ENCODE measurements around the gene NRSN2. TPM values are rescaled to one million over a fixed set of nuclear protein-coding genes. Genes with fewer than 3 reads are reported as not detected.
A peak's percentile ranks its signal among the peaks of the same experiment; 100 is the strongest.

The NRSN2 gene, protein sequence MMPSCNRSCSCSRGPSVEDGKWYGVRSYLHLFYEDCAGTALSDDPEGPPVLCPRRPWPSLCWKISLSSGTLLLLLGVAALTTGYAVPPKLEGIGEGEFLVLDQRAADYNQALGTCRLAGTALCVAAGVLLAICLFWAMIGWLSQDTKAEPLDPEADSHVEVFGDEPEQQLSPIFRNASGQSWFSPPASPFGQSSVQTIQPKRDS
- total RNA-seq (2014; rRNA removed; shearing (Covaris generic)): 31.6 and 48.5 TPM in 2 replicates

DNA sequence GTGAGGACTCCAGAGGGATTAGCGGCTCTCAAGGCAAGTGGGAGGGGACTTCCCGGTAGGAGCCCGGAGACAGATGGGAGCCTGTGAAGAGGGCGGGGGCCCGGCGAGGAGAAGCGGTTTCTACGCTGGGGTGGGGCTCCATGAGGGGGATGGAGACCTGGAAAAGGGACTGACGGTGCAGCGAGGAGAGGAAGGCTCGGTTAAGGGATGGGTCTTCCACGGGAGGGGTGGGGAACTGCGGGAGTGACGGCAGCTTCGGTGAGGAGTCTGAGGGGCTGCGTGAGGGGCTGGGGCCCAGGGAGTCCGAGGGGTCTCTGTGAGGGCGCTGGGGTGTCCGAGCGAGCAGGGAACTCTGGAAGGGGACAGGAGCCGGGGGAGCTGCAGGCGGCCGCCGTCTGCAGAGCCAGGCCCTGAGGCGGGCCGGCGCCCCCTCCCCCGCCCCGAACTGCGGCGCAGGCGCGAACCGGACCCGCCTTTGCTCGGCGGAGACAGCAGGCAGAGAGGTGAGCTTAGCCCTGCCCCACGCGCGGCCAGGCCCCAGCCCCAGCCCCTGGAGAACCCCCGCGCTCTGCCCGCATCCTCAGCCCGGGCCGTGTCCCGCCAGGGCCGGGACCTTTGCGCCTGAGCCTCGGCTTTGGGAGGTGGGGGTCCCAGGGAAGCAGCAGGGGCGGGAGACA is at the start of gene NRSN2:
Gene NRSN2 (plus strand): TSS at position 472 of the 677 bp plus-strand sequence. CDS start 2,533 bp downstream, outside the sequence.
- peak; percentile 96 for DNase-seq
- no peaks in the 10 kb centered on the region; the same call in 1 of the 2 replicates for H3K36me3 ChIP-seq (replicated peaks; ENCODE audit: control insufficient read depth, insufficient read depth, low read length)
- H3K4me3 ChIP-seq (ENCODE audit: insufficient read depth, low read depth, low read length): peak within 1 kb of the TSS; percentile 80
- no peaks in the 10 kb centered on the region; the same call in 1 of the 2 replicates for H3K27me3 ChIP-seq (ENCODE audit: control insufficient read depth, insufficient read depth, low read length)

DNA sequence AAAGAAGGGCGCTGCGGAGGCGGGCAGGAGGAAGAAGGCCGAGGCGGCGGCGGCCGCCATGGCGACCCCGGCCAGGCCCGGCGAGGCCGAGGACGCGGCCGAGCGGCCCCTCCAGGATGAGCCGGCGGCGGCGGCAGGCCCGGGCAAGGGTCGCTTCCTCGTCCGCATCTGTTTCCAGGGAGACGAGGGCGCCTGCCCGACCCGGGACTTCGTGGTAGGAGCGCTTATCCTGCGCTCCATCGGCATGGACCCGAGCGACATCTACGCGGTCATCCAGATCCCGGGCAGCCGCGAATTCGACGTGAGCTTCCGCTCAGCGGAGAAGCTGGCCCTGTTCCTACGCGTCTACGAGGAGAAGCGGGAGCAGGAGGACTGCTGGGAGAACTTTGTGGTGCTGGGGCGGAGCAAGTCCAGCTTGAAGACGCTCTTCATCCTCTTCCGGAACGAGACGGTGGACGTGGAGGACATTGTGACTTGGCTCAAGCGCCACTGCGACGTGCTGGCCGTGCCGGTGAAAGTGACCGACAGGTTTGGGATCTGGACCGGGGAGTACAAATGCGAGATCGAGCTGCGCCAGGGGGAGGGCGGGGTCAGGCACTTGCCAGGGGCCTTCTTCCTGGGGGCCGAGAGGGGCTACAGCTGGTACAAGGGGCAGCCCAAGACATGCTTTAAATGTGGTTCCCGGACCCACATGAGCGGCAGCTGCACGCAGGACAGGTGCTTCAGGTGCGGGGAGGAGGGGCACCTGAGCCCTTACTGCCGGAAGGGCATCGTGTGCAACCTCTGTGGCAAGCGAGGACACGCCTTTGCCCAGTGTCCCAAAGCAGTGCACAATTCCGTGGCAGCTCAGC is 48.8 kb upstream of the NRSN2 start:
- DNase-seq: peak; percentile 71

DNA sequence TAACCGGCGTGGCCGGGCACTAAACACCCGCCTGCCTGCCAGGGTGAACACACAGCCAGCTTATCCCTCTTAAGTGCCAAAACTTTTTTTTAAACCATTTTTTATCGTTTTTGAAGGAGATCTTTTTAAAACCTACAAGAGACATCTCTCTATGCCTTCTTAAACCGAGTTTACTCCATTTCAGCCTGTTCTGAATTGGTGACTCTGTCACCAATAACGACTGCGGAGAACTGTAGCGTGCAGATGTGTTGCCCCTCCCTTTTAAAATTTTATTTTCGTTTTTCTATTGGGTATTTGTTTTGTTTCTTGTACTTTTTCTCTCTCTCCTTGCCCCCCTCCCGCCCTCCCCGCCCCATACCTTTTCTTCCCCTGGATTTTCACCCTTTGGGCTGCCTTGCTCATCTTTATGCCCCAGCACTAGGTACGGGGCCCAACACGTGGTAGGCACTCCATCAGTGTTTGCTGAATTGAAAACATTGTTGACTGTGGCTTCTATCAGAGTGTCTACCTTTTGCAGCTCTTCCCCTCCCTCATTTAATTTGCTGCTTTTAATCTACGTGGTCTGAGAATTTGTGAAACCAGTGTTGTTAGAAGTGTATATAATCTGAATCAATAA is 48.0 kb upstream of the NRSN2 start:
- H3K36me3 ChIP-seq (replicated peaks; ENCODE audit: control insufficient read depth, insufficient read depth, low read length): no peaks in the 10 kb centered on the region
- no peak for DNase-seq
- H3K4me3 ChIP-seq (ENCODE audit: insufficient read depth, low read depth, low read length): peak overlapping the region; percentile 66
- H3K27me3 ChIP-seq (ENCODE audit: control insufficient read depth, insufficient read depth, low read length): peaks cover 3% of the 10 kb centered on the region

More for the DNA sequence above, 48.8 kb upstream of the NRSN2 start:
- Histone ChIP-seq H3K36me3 (replicated peaks; ENCODE audit: control insufficient read depth, insufficient read depth, low read length) (no peaks in the 10 kb centered on the region), H3K27me3 (ENCODE audit: control insufficient read depth, insufficient read depth, low read length) (peaks cover 3% of the 10 kb centered on the region), H3K4me3 (ENCODE audit: insufficient read depth, low read depth, low read length) (peak overlapping the region; percentile 66)

DNA sequence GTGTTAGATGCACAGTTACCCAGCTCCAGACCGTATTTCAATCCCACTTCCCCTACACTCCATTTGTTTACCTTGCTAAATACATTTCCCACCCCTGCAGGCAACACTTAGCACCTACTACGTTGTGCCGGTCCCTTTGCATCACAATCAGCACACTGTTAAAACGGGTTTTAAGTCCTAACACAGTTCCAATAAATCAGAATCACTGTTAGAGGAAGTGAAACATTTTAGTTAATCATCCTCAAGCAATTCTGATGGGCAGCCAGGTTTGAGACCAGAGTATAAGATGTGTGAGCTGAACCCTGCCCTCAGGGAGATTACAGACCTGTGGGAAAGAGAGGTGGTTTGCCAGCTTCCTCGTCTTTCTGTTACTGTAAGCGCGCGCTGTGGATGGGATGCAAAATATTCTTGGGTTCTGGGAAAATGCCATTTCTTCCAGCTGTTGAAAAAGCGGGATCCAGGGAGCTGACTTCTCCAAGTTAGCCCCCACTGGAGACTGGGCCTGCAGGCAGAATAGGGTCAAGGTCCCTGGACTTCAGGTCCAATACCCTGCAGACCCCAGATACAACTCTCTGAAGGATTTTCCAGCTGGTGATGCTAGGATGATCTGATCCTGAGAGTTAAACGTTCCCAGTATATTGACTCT is 46.4 kb upstream of the NRSN2 start:
- peaks cover 3% of the 10 kb centered on the region for H3K27me3 ChIP-seq (ENCODE audit: control insufficient read depth, insufficient read depth, low read length)
- no peaks in the 10 kb centered on the region for H3K36me3 ChIP-seq (replicated peaks; ENCODE audit: control insufficient read depth, insufficient read depth, low read length)
- DNase-seq: peak; percentile 51
- peak overlapping the region; percentile 66 for H3K4me3 ChIP-seq (ENCODE audit: insufficient read depth, low read depth, low read length)

DNA sequence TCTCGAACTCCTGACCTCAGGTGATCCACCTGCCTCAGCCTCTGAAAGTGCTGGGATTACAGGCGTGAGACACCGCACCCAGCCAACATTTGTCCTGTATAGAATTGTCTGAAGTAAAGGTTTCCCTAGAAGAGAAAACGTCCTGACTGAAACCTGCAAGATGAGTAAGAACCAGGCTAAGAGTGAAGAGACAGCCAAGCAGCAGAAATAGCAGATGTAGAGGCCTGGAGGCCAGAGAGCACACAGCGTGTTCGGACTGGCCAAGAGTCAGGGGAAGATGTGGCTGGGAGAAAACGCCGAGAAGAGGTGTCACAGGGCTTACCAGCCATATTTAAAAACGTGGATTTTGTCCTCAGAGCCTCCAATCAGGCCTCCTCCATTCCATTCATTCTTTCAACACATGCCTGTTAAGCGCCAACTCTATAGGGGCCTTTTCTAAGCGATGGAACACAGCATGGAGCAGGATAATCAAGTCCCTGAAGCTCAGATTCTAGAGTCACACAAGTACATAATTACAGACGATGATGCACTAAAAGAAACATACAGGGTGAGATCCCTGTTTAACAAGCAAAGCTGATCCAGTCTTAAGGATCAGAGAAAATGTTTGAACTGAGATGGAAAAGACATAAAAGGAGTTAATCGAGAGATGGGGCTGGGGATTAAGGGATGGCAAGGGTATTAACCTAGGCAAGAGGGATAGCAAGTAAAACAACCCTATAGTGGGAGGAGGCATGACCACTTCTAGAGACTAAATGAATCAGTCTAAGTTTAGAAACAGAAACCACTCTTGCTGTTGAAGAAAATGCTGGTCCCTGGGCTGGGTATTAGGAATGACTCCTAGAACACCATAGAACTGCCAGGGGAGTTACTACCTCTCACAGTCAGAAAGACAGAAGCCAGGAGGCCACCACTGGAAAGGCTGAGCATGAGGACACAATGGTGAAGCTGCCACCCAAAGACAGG is 44.7 kb upstream of the NRSN2 start:
- Histone ChIP-seq H3K36me3 (replicated peaks; ENCODE audit: control insufficient read depth, insufficient read depth, low read length) (no peaks in the 10 kb centered on the region), H3K4me3 (ENCODE audit: insufficient read depth, low read depth, low read length) (no peak overlapping the region), H3K27me3 (ENCODE audit: control insufficient read depth, insufficient read depth, low read length) (peaks cover 1% of the 10 kb centered on the region)
- DNase-seq: no peak

DNA sequence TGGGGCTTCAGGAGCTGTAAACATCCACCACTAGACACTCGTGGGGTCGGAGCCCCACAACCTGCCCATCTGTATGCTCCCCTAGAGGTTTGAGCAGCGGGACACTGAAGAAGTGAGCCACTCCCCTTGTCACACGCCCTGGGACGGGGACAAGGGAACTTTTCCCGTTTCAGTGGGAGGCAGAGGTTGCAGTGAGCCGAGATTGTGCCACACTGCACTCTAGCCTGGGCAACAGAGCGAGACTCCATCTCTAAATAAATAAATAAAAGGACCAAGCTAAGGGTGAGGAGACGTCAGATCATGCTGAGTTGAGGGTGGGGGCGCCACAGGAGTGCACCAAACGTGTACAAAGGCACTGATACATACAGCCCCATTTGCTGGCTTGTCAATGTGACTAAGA is 41.2 kb upstream of the NRSN2 start:
- Histone ChIP-seq H3K4me3 (ENCODE audit: insufficient read depth, low read depth, low read length) (no peak overlapping the region), H3K27me3 (ENCODE audit: control insufficient read depth, insufficient read depth, low read length) (peaks cover 1% of the 10 kb centered on the region), H3K36me3 (replicated peaks; ENCODE audit: control insufficient read depth, insufficient read depth, low read length) (no peaks in the 10 kb centered on the region)
- no peak for DNase-seq

DNA sequence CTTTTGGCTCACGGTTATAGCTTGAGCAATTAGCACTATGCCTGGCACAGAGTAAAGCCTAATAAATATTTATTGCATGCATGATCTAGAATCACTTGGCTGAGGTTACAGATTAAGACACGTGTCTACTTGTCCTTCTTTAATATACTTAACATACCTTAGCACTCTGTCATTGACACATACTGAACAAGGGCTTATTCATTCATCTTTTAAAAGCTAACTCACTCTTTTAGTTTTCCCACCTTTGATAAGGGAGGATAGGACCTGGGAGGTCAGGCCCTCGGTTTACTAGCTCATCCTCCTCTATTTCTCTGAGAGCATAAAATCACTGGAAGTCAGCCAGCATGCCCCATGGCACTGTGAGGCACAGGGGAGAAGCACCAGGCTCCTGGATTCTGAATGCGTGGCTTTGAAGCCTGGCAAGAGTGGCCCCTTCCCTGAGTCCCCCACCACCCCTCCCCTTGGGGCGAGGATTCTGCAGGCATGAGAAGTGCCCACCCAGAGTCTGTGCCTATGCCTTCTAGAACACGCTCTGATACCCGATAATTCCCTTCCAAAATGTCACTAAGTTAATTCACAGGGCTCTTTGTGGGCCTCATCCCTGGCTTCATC is 38.4 kb upstream of the NRSN2 start:
- Histone ChIP-seq H3K36me3 (replicated peaks; ENCODE audit: control insufficient read depth, insufficient read depth, low read length) (no peaks in the 10 kb centered on the region), H3K4me3 (ENCODE audit: insufficient read depth, low read depth, low read length) (no peak overlapping the region), H3K27me3 (ENCODE audit: control insufficient read depth, insufficient read depth, low read length) (no peaks in the 10 kb centered on the region; the same call in 1 of the 2 replicates)
- DNase-seq: no peak

DNA sequence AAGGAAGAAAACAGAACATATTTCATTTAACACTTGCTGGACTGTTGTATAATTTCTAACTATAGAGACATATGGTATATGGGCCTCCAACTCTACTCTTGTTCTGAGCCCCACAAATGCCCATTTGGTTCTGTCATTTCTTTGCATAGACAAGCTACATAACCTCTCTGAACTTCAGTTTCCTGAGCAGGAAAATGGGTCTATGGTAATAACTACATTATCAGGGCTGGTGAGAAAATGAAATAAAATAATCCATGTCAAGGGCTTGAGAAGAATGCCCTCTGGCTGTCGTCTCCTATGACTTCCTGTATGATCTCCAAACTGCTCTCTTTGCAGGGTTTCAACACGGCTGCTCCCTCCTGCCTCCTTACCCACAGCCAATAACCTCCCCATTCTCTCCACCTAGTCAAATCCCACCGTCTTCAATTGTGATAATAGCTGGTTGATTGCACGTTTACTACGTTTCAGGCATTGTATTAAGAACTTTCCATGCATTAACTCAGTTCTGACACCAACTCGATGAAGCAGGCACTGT is 37.5 kb upstream of the NRSN2 start:
- Histone ChIP-seq H3K36me3 (replicated peaks; ENCODE audit: control insufficient read depth, insufficient read depth, low read length) (no peaks in the 10 kb centered on the region), H3K4me3 (ENCODE audit: insufficient read depth, low read depth, low read length) (peak overlapping the region; percentile 53), H3K27me3 (ENCODE audit: control insufficient read depth, insufficient read depth, low read length) (no peaks in the 10 kb centered on the region)
- DNase-seq: peak; percentile 42

DNA sequence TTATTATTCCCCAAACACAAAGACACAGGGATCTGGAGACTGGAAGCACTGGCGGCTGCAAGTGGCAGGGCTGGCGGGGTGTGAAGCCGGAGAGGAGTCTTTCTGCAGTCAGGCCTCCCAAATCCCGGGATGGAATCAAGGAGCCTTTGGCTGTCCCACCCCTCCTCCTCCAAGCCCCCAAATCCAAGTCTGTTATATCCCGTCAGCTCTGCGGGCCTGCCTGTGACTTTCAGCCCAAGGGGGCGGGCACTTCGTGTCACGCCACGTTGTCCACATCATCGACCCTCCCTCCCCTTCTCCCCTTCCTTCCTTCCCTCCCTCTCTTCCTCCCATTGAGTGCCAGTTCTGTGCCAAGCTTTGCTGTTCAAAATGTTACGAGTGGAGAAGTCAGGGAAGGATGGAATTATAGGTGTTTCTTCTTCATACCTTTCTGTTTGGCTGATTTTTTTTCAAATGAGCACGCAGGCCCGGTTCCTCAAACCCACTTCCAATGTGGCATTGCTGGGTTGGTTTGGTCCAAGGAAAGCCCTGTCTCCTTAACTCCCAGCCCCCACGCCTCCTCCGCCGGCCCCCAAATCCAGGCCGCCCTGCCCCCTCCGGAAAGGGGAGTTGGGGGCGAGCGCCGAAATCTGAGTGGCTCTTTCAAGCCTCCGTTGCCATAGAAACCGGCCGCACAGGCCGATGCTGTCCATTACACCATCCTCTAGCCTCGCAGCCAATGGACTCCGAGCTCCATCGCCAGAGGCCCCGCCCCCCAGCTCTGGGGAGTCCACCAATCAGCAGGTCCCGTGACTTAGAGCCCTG is 36.9 kb upstream of the NRSN2 start:
- peak; percentile 99 for DNase-seq

DNA sequence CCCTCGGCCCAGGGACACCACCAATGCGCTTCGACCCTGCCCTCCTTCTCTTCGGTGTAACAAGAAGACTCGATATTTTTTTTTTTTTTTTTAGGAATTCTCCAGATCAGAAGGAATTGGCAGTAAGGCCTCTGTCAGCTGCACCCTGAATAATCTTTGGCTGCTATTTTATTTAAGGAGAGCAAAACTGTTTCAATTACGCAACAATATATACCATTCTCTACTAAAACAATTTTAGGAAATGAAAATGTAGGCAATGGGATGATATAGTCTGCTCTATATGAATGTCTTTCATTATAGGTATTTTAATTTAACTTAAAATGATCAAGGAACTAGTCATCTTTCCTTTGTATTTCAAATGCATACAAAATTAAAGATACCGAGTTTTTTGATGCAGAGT is 36.3 kb upstream of the NRSN2 start:
- H3K27me3 ChIP-seq (ENCODE audit: control insufficient read depth, insufficient read depth, low read length): no peaks in the 10 kb centered on the region
- no peak for DNase-seq
- no peaks in the 10 kb centered on the region for H3K36me3 ChIP-seq (replicated peaks; ENCODE audit: control insufficient read depth, insufficient read depth, low read length)
- no peak overlapping the region for H3K4me3 ChIP-seq (ENCODE audit: insufficient read depth, low read depth, low read length)

More for the DNA sequence above, 36.9 kb upstream of the NRSN2 start:
- H3K36me3 ChIP-seq (replicated peaks; ENCODE audit: control insufficient read depth, insufficient read depth, low read length): no peaks in the 10 kb centered on the region
- H3K27me3 ChIP-seq (ENCODE audit: control insufficient read depth, insufficient read depth, low read length): no peaks in the 10 kb centered on the region
- peak overlapping the region; percentile 53 for H3K4me3 ChIP-seq (ENCODE audit: insufficient read depth, low read depth, low read length)

DNA sequence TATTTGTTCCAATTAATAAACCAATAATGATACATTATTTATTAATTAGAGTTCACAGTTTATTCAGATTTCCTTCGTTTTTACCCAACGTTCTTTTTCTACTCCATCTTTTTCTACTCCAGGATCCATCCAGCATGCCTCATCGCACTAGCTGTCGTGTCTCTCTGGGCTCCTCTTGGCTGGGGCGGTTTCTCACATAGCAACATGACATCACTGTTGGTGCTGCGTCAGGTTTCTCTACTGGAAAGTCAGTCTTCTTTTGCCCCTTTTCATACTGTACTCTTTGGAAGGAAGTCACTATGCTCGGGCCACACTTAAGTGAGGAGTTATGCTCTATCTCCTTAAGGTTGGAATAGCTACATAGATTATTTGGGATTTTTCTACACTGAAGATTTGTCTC is 35.3 kb upstream of the NRSN2 start:
- DNase-seq: no peak
- Histone ChIP-seq H3K4me3 (ENCODE audit: insufficient read depth, low read depth, low read length) (no peak overlapping the region), H3K27me3 (ENCODE audit: control insufficient read depth, insufficient read depth, low read length) (no peaks in the 10 kb centered on the region)

DNA sequence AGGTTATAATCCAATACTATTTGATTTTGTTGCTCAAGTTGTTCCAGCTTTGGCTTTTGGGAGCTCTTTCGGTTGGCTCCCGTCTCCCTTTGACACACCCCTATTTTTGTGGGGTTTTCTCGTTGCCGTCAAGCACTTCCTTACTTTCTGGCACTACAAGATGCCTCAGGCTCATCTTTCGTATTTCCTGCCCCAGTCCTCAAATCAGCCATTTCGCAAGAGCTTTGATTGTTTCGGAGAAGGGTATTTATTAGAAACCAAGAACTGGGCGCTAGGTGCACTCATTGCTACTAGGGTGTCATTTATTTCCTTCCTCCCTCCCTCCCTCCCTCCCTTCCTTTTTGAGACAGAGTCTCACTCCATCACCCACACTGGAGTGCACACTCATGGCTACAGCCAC is 34.8 kb upstream of the NRSN2 start:
- no peak overlapping the region for H3K4me3 ChIP-seq (ENCODE audit: insufficient read depth, low read depth, low read length)
- H3K27me3 ChIP-seq (ENCODE audit: control insufficient read depth, insufficient read depth, low read length): no peaks in the 10 kb centered on the region
- H3K36me3 ChIP-seq (replicated peaks; ENCODE audit: control insufficient read depth, insufficient read depth, low read length): no peaks in the 10 kb centered on the region
- no peak for DNase-seq

More for the DNA sequence above, 35.3 kb upstream of the NRSN2 start:
- H3K36me3 ChIP-seq (replicated peaks; ENCODE audit: control insufficient read depth, insufficient read depth, low read length): no peaks in the 10 kb centered on the region

All from H7 (cell line).